ENCODE data around the gene ITIH4.

- TF ChIP-seq POLR2A (IDR thresholded peaks at IDR 0.05) (no peak), CTCF (IDR thresholded peaks at IDR 0.05) (no peak), POLR2AphosphoS5 (IDR thresholded peaks at IDR 0.05) (no peak), EP300 (IDR thresholded peaks at IDR 0.05) (no peak)
Measured at GRCh38 chr3:52786330-52787215, 43.9 kb downstream of the ITIH4 start.
